ENCODE measurements around the gene ITGAE.

The ITGAE gene

GRCh38 chr17:3668279-3669084 is 132.5 kb downstream of the ITGAE start, which contains the start of the genes EMC6 and TAX1BP3:
TSS of gene EMC6 (plus strand) at chr17:3668812. CDS start at chr17:3669147, 335 bp downstream.
TSS of gene TAX1BP3 (minus strand) at chr17:3668578. CDS start at chr17:3668526, 52 bp downstream.
- Histone ChIP-seq H3K9me3 (replicated peaks; ENCODE audit: insufficient read depth, low read length) (no peaks in the 10 kb centered on the region), H4K20me1 (ENCODE audit: insufficient read depth, low read length) (no peaks in the 10 kb centered on the region), H2AFZ (ENCODE audit: low read length) (peak within 1 kb of the TSS; percentile 94), H3K4me2 (ENCODE audit: low read depth, low read length) (peak within 1 kb of the TSS; percentile 98), H3K79me2 (ENCODE audit: low read length) (peaks cover 26% of the 10 kb centered on the region), H3K9ac (ENCODE audit: low read length) (peak within 1 kb of the TSS; percentile 83), H3K9me2 (replicated peaks; ENCODE audit: insufficient read depth, low read length) (no peaks in the 10 kb centered on the region), H3F3A (ENCODE audit: insufficient read depth, low read length) (no peaks in the 10 kb centered on the region), H3K27me3 (replicated peaks; ENCODE audit: insufficient read depth, low read length) (no peaks in the 10 kb centered on the region), H3K4me1 (ENCODE audit: low read length) (peaks cover 3% of the 10 kb centered on the region; the same call in 1 of the 2 replicates), H3K27ac (ENCODE audit: low read length) (peak within 1 kb of the TSS; percentile 31; the same call in 1 of the 2 replicates), H3K4me3 (ENCODE audit: low read length) (peak within 1 kb of the TSS; percentile 89), H3K36me3 (replicated peaks; ENCODE audit: insufficient read depth, low read length) (no peaks in the 10 kb centered on the region)
- DNase-seq: peak; percentile 98
- TF ChIP-seq EZH2phosphoT487 (IDR thresholded peaks at IDR 0.05; ENCODE audit: low read length) (no peak), CTCF (IDR thresholded peaks at IDR 0.05; ENCODE audit: low read length) (no peak), EZH2 (optimal IDR thresholded peaks at IDR 0.05; ENCODE audit: low read depth, low read length) (no peak)

- Histone ChIP-seq H3K27me3 (replicated peaks; ENCODE audit: insufficient read depth, low read length) (no peaks in the 10 kb centered on the region), H3K4me2 (ENCODE audit: low read depth, low read length) (peak overlapping the region; percentile 96), H3K4me1 (ENCODE audit: low read length) (peaks cover 3% of the 10 kb centered on the region; the same call in 1 of the 2 replicates), H3K79me2 (ENCODE audit: low read length) (peaks cover 26% of the 10 kb centered on the region), H3K9me2 (replicated peaks; ENCODE audit: insufficient read depth, low read length) (no peaks in the 10 kb centered on the region), H3K4me3 (ENCODE audit: low read length) (peak overlapping the region; percentile 89), H3F3A (ENCODE audit: insufficient read depth, low read length) (no peaks in the 10 kb centered on the region), H2AFZ (ENCODE audit: low read length) (peak overlapping the region; percentile 94), H3K36me3 (replicated peaks; ENCODE audit: insufficient read depth, low read length) (no peaks in the 10 kb centered on the region), H3K27ac (ENCODE audit: low read length) (peak overlapping the region; percentile 9; the same call in 1 of the 2 replicates), H3K9ac (ENCODE audit: low read length) (peak overlapping the region; percentile 64; the same call in 1 of the 2 replicates), H3K9me3 (replicated peaks; ENCODE audit: insufficient read depth, low read length) (no peaks in the 10 kb centered on the region), H4K20me1 (ENCODE audit: insufficient read depth, low read length) (no peaks in the 10 kb centered on the region)
- no peak for TF ChIP-seq CTCF (IDR thresholded peaks at IDR 0.05; ENCODE audit: low read length)
- no peak for TF ChIP-seq EZH2 (optimal IDR thresholded peaks at IDR 0.05; ENCODE audit: low read depth, low read length)
- TF ChIP-seq EZH2phosphoT487 (IDR thresholded peaks at IDR 0.05; ENCODE audit: low read length): no peak
- peak; percentile 5 for DNase-seq
Measured at GRCh38 chr17:3667366-3668278, 133.4 kb downstream of the ITGAE start.

- TF ChIP-seq CTCF (IDR thresholded peaks at IDR 0.05; ENCODE audit: low read length) (no peak), EZH2phosphoT487 (IDR thresholded peaks at IDR 0.05; ENCODE audit: low read length) (no peak), EZH2 (optimal IDR thresholded peaks at IDR 0.05; ENCODE audit: low read depth, low read length) (no peak)
- Histone ChIP-seq H3K27ac (ENCODE audit: low read length) (no peak overlapping the region), H3K4me1 (ENCODE audit: low read length) (peaks cover 3% of the 10 kb centered on the region; the same call in 1 of the 2 replicates), H3K4me3 (ENCODE audit: low read length) (no peak overlapping the region), H4K20me1 (ENCODE audit: insufficient read depth, low read length) (no peaks in the 10 kb centered on the region), H3K9me2 (replicated peaks; ENCODE audit: insufficient read depth, low read length) (no peaks in the 10 kb centered on the region), H3K27me3 (replicated peaks; ENCODE audit: insufficient read depth, low read length) (no peaks in the 10 kb centered on the region), H2AFZ (ENCODE audit: low read length) (no peak overlapping the region), H3K9me3 (replicated peaks; ENCODE audit: insufficient read depth, low read length) (no peaks in the 10 kb centered on the region), H3F3A (ENCODE audit: insufficient read depth, low read length) (no peaks in the 10 kb centered on the region), H3K36me3 (replicated peaks; ENCODE audit: insufficient read depth, low read length) (no peaks in the 10 kb centered on the region), H3K79me2 (ENCODE audit: low read length) (peaks cover 23% of the 10 kb centered on the region), H3K9ac (ENCODE audit: low read length) (no peak overlapping the region), H3K4me2 (ENCODE audit: low read depth, low read length) (no peak overlapping the region)
- peak; percentile 1 for DNase-seq
Measured at GRCh38 chr17:3666516-3666915, 134.5 kb downstream of the ITGAE start.
